ENCODE data around the gene TOGARAM2. TPM values are rescaled to one million over a fixed set of nuclear protein-coding genes. Genes with fewer than 3 reads are reported as not detected.

TOGARAM2 gene
- total RNA-seq, 2 experiments from 2014 or later, result 0.03 TPM; not detected in 1

- H4K20me1 ChIP-seq (ENCODE audit: insufficient read depth, low read length), result no peaks in the 10 kb centered on the region
- H3K9me2 ChIP-seq (ENCODE audit: insufficient read depth, low read length), result no peaks in the 10 kb centered on the region
- no TSS peak for BruUV-seq (replicated peaks)
- no peak overlapping the region for H3K27ac ChIP-seq (ENCODE audit: low read depth, low read length, poor library complexity, severe bottlenecking)
- CTCF ChIA-PET (ENCODE audit: unreplicated experiment), result no interaction called here
- H3K79me2 ChIP-seq (ENCODE audit: insufficient read depth, low read depth, low read length), result no peaks in the 10 kb centered on the region
- TF ChIP-seq EZH2phosphoT487 (IDR thresholded peaks at IDR 0.05; ENCODE audit: borderline replicate concordance, low read depth, low read length) (no peak), CTCF (conservative IDR thresholded peaks at IDR 0.05; ENCODE audit: low read length) (no peak)
- no peaks in the 10 kb centered on the region for H3K36me3 ChIP-seq (ENCODE audit: insufficient read depth, low read length)
- DNase-seq (ENCODE audit: low spot score), result no peak
- H3K4me1 ChIP-seq (ENCODE audit: insufficient read depth, low read length, poor library complexity, severe bottlenecking), result no peaks in the 10 kb centered on the region
- H3K9me3 ChIP-seq (ENCODE audit: low read length), result no peaks in the 10 kb centered on the region
- intact Hi-C loops (cut with micrococcal nuclease; ENCODE audit: unreplicated experiment), result no loop called here
- POLR2A ChIA-PET, result interaction anchor here (0.6 kb wide), 1 partner anchor 57 kb away, joined by 3 read pairs; no protein-coding TSS in a partner anchor
- H3K4me3 ChIP-seq (ENCODE audit: low read depth, low read length, poor library complexity, severe bottlenecking), result no peak overlapping the region
- H2AFZ ChIP-seq (ENCODE audit: low read length), result no peak overlapping the region
- H3K4me2 ChIP-seq (ENCODE audit: low read length), result no peak overlapping the region
These were observed 10.5 kb upstream of the TOGARAM2 start for GRCh38 chr2:28970464-28971160.

DNA sequence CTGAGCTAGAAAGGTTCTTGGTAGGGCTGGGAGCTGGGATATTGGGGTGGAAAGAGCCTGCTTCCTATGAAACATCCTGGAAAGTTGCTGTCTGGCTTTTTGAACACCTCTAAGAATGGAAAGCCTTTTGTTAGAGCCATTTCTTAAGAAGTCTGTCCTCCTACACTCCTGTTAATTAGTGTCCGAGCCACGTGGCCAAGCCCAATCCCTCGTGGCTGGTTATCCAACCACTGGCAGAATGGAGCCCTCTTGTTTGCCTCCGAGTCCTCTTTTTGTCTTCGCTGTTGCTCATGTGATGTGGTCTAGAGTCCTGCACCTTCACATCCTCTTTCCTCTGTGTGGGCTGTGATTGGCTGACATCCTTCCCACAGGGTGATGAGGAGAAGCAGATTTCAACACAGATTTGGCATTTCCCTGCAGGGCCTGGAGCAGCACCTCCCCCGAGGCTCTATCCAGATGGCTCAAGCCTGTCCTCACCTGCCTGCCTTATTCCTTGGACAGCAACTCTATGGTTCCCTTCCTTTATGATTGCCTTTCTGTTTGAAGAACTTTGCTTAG lies 8.2 kb upstream of the TOGARAM2 start:
- no peak for DNase-seq (ENCODE audit: low spot score)
- CTCF ChIA-PET (ENCODE audit: unreplicated experiment), result no interaction called here

More for the DNA sequence above, 8.2 kb upstream of the TOGARAM2 start:
- no peak overlapping the region for H3K4me3 ChIP-seq (ENCODE audit: low read depth, low read length, poor library complexity, severe bottlenecking)
- no peak overlapping the region for H2AFZ ChIP-seq (ENCODE audit: low read length)
- no peaks in the 10 kb centered on the region for H3K79me2 ChIP-seq (ENCODE audit: insufficient read depth, low read depth, low read length)
- no peaks in the 10 kb centered on the region for H4K20me1 ChIP-seq (ENCODE audit: insufficient read depth, low read length)
- H3K36me3 ChIP-seq (ENCODE audit: insufficient read depth, low read length), result no peaks in the 10 kb centered on the region
- no peaks in the 10 kb centered on the region for H3K4me1 ChIP-seq (ENCODE audit: insufficient read depth, low read length, poor library complexity, severe bottlenecking)
- no peaks in the 10 kb centered on the region for H3K9me3 ChIP-seq (ENCODE audit: low read length)
- POLR2A ChIA-PET, result no interaction called here
- H3K4me2 ChIP-seq (ENCODE audit: low read length), result no peak overlapping the region
- H3K27ac ChIP-seq (ENCODE audit: low read depth, low read length, poor library complexity, severe bottlenecking), result no peak overlapping the region
- intact Hi-C loops (cut with micrococcal nuclease; ENCODE audit: unreplicated experiment), result no loop called here
- TF ChIP-seq CTCF (conservative IDR thresholded peaks at IDR 0.05; ENCODE audit: low read length), result no peak
- TF ChIP-seq EZH2phosphoT487 (IDR thresholded peaks at IDR 0.05; ENCODE audit: borderline replicate concordance, low read depth, low read length), result no peak
- H3K9me2 ChIP-seq (ENCODE audit: insufficient read depth, low read length), result no peaks in the 10 kb centered on the region
- no TSS peak for BruUV-seq (replicated peaks)

Measured in OCI-LY7 (cell line).